H1 (cell line): ENCODE measurements around the gene ENPP1. TPM values are rescaled to one million over a fixed set of nuclear protein-coding genes. Genes with fewer than 3 reads are reported as not detected.

Source experiments
- CTCF ChIA-PET: fragments of 300-600 bp; sonication (Branson Sonifier 250); formaldehyde crosslinking; loops from one replicate; lab custom pipeline; 2021; ENCODE audit not compliant: partially characterized antibody; lab: Charles Lee
- POLR2A ChIA-PET: fragments of 300-600 bp; sonication (Branson Sonifier 250); formaldehyde crosslinking; loops from one replicate; lab custom pipeline; 2021; ENCODE audit warnings: inconsistent platforms; ENCODE audit not compliant: partially characterized antibody; lab: Charles Lee
- DNase-seq, 2 experiments: peaks; one replicate each; pipeline versions ENCODE4 v3.0.0 to v3.0.0-alpha.2; 2010 to 2022; ENCODE audit warnings: low spot score in 2 of 2, low read depth in 1 of 2, mixed read lengths in 1 of 2
- FAIRE-seq: peaks from 2 replicates; lab custom pipeline; 2011; peaks lifted over from hg19 to GRCh38; lab: Jason Lieb, UNC
- H2AFZ ChIP-seq: 2 replicates; pipeline ENCODE4 v1.8.1; 2012; ENCODE audit warnings: low read length, inconsistent platforms
- H2AK5ac ChIP-seq: 2 replicates; pipeline ENCODE4 v1.6.1; 2013; ENCODE audit warnings: low read depth, low read length
- H2BK120ac ChIP-seq: replicated peaks from 2 replicates; pipeline ENCODE3; 2013; ENCODE audit warnings: low read depth, low read length, inconsistent platforms
- H2BK12ac ChIP-seq: 2 replicates; pipeline ENCODE4 v1.6.1; 2013; ENCODE audit warnings: low read depth, low read length
- H2BK15ac ChIP-seq: 2 replicates; pipeline ENCODE4 v1.6.1; 2013; ENCODE audit warnings: low read length
- H2BK20ac ChIP-seq: 2 replicates; pipeline ENCODE4 v1.6.1; 2013; ENCODE audit warnings: low read length
- H2BK5ac ChIP-seq: 2 replicates; pipeline ENCODE4 v1.6.1; 2013; ENCODE audit warnings: low read depth, low read length
- H3K14ac ChIP-seq: 2 replicates; pipeline ENCODE4 v1.6.1; 2013; ENCODE audit warnings: inconsistent platforms; ENCODE audit not compliant: insufficient read length
- H3K18ac ChIP-seq: 2 replicates; pipeline ENCODE4 v1.6.1; 2013; ENCODE audit warnings: low read length; ENCODE audit errors: extremely low read depth
- H3K23ac ChIP-seq: 2 replicates; pipeline ENCODE4 v1.6.1; 2013; ENCODE audit warnings: inconsistent platforms; ENCODE audit not compliant: insufficient read length
- H3K23me2 ChIP-seq: 2 replicates; pipeline ENCODE4 v1.6.1; 2013; ENCODE audit warnings: low read depth, low read length
- H3K27ac ChIP-seq: 2 replicates; pipeline ENCODE4 v1.6.1; 2011; ENCODE audit warnings: low read depth, low read length, inconsistent platforms
- H3K27me3 ChIP-seq, 4 experiments: replicated peaks in 1 of 4; 1 replicate in 1 of 4; 2 replicates in 3 of 4; pipeline versions ENCODE4 v1.6.1 to v1.8.1; 2011 to 2013; ENCODE audit warnings: low read length in 3 of 4, mild to moderate bottlenecking in 3 of 4, inconsistent platforms in 2 of 4, mixed read lengths in 2 of 4, moderate library complexity in 1 of 4; ENCODE audit not compliant: control insufficient read depth in 3 of 4, insufficient read depth in 3 of 4; ENCODE audit errors: extremely low read depth in 1 of 4
- H3K36me3 ChIP-seq, 4 experiments: 2 replicates each; pipeline versions ENCODE4 v1.6.1 to v1.8.1; 2011 to 2013; ENCODE audit warnings: mild to moderate bottlenecking in 4 of 4, low read length in 3 of 4, moderate library complexity in 2 of 4, control low read depth in 1 of 4, inconsistent platforms in 1 of 4; ENCODE audit not compliant: insufficient read depth in 4 of 4, control insufficient read depth in 2 of 4
- H3K4ac ChIP-seq: replicated peaks from 2 replicates; pipeline ENCODE3; 2013; ENCODE audit warnings: low read length, low read depth, mixed read lengths, inconsistent platforms; ENCODE audit not compliant: insufficient read length
- H3K4me1 ChIP-seq, 4 experiments: replicated peaks in 1 of 4; 1 replicate in 1 of 4; 2 replicates in 3 of 4; pipeline versions ENCODE4 v1.6.1 to v1.8.1; 2011 to 2013; ENCODE audit warnings: low read length in 3 of 4, inconsistent platforms in 2 of 4, mixed read lengths in 1 of 4; ENCODE audit not compliant: insufficient read depth in 4 of 4, control insufficient read depth in 3 of 4
- H3K4me2 ChIP-seq, 2 experiments: 2 replicates each; pipeline versions ENCODE4 v1.6.1 to v1.8.1; 2011 to 2013; ENCODE audit warnings: low read depth in 2 of 2, low read length in 2 of 2, control low read depth in 1 of 2, inconsistent platforms in 1 of 2, mild to moderate bottlenecking in 1 of 2; ENCODE audit not compliant: insufficient read depth in 1 of 2
- H3K4me3 ChIP-seq, 4 experiments: fragments of 200-600, 300-600 bp in 1 of 4; sonication (generic), shearing (Covaris generic), sonication (Bioruptor Twin) in 1 of 4; 2 replicates each; pipeline versions ENCODE4 v1.5.1 to v1.8.1; 2011 to 2016; ENCODE audit warnings: low read length in 4 of 4, low read depth in 3 of 4, control low read depth in 2 of 4, inconsistent platforms in 2 of 4, mild to moderate bottlenecking in 2 of 4, mixed read lengths in 1 of 4, moderate library complexity in 1 of 4; ENCODE audit not compliant: insufficient read depth in 2 of 4; ENCODE audit errors: extremely low read depth in 1 of 4
- H3K56ac ChIP-seq: replicated peaks from 2 replicates; pipeline ENCODE3; 2013; ENCODE audit warnings: low read depth, mild to moderate bottlenecking, mixed read lengths, low read length, inconsistent platforms; ENCODE audit not compliant: insufficient read length
- H3K79me1 ChIP-seq: 2 replicates; pipeline ENCODE4 v1.6.1; 2013; ENCODE audit warnings: low read depth, low read length, control low read depth
- H3K79me2 ChIP-seq, 2 experiments: 2 replicates each; pipeline versions ENCODE4 v1.6.1 to v1.8.1; 2012 to 2013; ENCODE audit warnings: low read length in 2 of 2, mild to moderate bottlenecking in 2 of 2, inconsistent platforms in 1 of 2; ENCODE audit not compliant: insufficient read depth in 2 of 2, control insufficient read depth in 1 of 2
- H3K9ac ChIP-seq, 4 experiments: replicated peaks in 1 of 4; 1 replicate in 1 of 4; 2 replicates in 3 of 4; pipeline versions ENCODE4 v1.6.1 to v1.8.1; 2011 to 2013; ENCODE audit warnings: low read depth in 3 of 4, low read length in 3 of 4, control low read depth in 2 of 4, mild to moderate bottlenecking in 2 of 4, moderate library complexity in 2 of 4, inconsistent platforms in 1 of 4; ENCODE audit errors: extremely low read depth in 1 of 4
- H3K9me3 ChIP-seq, 2 experiments: 2 replicates each; pipeline versions ENCODE4 v1.6.1 to v1.8.1; 2012 to 2013; ENCODE audit warnings: mild to moderate bottlenecking in 2 of 2, moderate library complexity in 2 of 2, control low read depth in 1 of 2, inconsistent platforms in 1 of 2, low read depth in 1 of 2, low read length in 1 of 2, mixed read lengths in 1 of 2; ENCODE audit not compliant: insufficient read depth in 2 of 2
- H4K20me1 ChIP-seq, 2 experiments: replicated peaks in 1 of 2; 2 replicates each; pipeline versions ENCODE3 to v1.8.1; 2011 to 2013; ENCODE audit warnings: inconsistent platforms in 2 of 2, low read length in 2 of 2, mild to moderate bottlenecking in 1 of 2; ENCODE audit not compliant: insufficient read depth in 2 of 2, control insufficient read depth in 1 of 2
- H4K5ac ChIP-seq: 2 replicates; pipeline ENCODE4 v1.6.1; 2013; ENCODE audit warnings: low read length, low read depth, mixed read lengths, inconsistent platforms; ENCODE audit not compliant: insufficient read length
- H4K8ac ChIP-seq: 2 replicates; pipeline ENCODE4 v1.8.0; 2013; ENCODE audit warnings: mild to moderate bottlenecking, moderate library complexity, low read length, inconsistent platforms; ENCODE audit not compliant: insufficient read depth; ENCODE audit errors: extremely low read depth
- H4K91ac ChIP-seq: replicated peaks from 2 replicates; pipeline ENCODE3; 2013; ENCODE audit warnings: low read length, mixed read lengths, inconsistent platforms; ENCODE audit not compliant: insufficient read length
- ATF3 ChIP-seq: IDR thresholded peaks from 2 replicates; pipeline ENCODE4 v1.6.1; 2011; ENCODE audit warnings: low read depth, mild to moderate bottlenecking, low read length; ENCODE audit not compliant: insufficient read depth
- BCL11A ChIP-seq, 2 experiments: IDR thresholded peaks; one replicate each; pipeline ENCODE4 v1.6.1; 2011; ENCODE audit warnings: low read depth in 2 of 2, low read length in 2 of 2, mild to moderate bottlenecking in 2 of 2
- E2F6 ChIP-seq: IDR thresholded peaks from 2 replicates; pipeline ENCODE4 v1.6.1; 2012; ENCODE audit warnings: inconsistent platforms
- EZH2 ChIP-seq: fragments of 200-600 bp; sonication (generic); IDR thresholded peaks from 2 replicates; pipeline ENCODE4 v1.7.1; 2012; ENCODE audit warnings: low read depth, mild to moderate bottlenecking, moderate library complexity, low read length, inconsistent platforms; ENCODE audit not compliant: severe bottlenecking
- HDAC6 ChIP-seq: IDR thresholded peaks from one replicate; pipeline ENCODE4 v1.7.1; 2012; ENCODE audit warnings: low read depth, mild to moderate bottlenecking, inconsistent platforms, low read length, moderate library complexity
- JUN ChIP-seq: IDR thresholded peaks from 2 replicates; pipeline ENCODE4 v1.6.1; 2011; ENCODE audit warnings: low read depth, mild to moderate bottlenecking, improper control_type of control experiment, low read length
- NRF1 ChIP-seq: IDR thresholded peaks from 2 replicates; pipeline ENCODE4 v1.6.1; 2011; ENCODE audit warnings: mild to moderate bottlenecking, low read depth, low read length, improper control_type of control experiment
- RAD21 ChIP-seq, 2 experiments: IDR thresholded peaks in 1 of 2; conservative IDR thresholded peaks in 1 of 2; 2 replicates each; pipeline ENCODE4 v1.6.1; 2011; ENCODE audit warnings: low read depth in 2 of 2, low read length in 2 of 2, improper control_type of control experiment in 1 of 2, inconsistent platforms in 1 of 2, mild to moderate bottlenecking in 1 of 2, moderate library complexity in 1 of 2
- SIX5 ChIP-seq: IDR thresholded peaks from 2 replicates; pipeline ENCODE4 v1.6.1; 2011; ENCODE audit warnings: mild to moderate bottlenecking, low read depth, low read length
- SP2 ChIP-seq: IDR thresholded peaks from 2 replicates; pipeline ENCODE4 v1.6.1; 2012; ENCODE audit warnings: mild to moderate bottlenecking, low read length, inconsistent platforms
- SRF ChIP-seq: IDR thresholded peaks from 2 replicates; pipeline ENCODE4 v1.6.1; 2011; ENCODE audit warnings: mild to moderate bottlenecking, low read depth, low read length, moderate library complexity
- TAF7 ChIP-seq: optimal IDR thresholded peaks from 2 replicates; pipeline ENCODE3; 2011; ENCODE audit warnings: low read depth, mild to moderate bottlenecking, inconsistent platforms, low read length, moderate library complexity, borderline replicate concordance
- TCF12 ChIP-seq: IDR thresholded peaks from 2 replicates; pipeline ENCODE4 v1.6.1; 2011; ENCODE audit warnings: low read depth, mild to moderate bottlenecking, low read length
- WGBS, 2 experiments: shearing (Covaris generic) in 1 of 2; methylation state at CpG; one replicate each; pipeline versions ENCODE4 v1.1.6 to v1.1.7; 2013 to 2015; ENCODE audit warnings: low lambda C conversion rate in 2 of 2, mixed read lengths in 2 of 2, inconsistent platforms in 1 of 2, low coverage in 1 of 2, missing lambda C conversion rate in 1 of 2; ENCODE audit not compliant: insufficient replicate concordance in 2 of 2, insufficient coverage in 1 of 2, insufficient read length in 1 of 2; ENCODE audit errors: extremely low coverage in 1 of 2, missing lambda C conversion rate in 1 of 2; 5-methylcytosine and 5-hydroxymethylcytosine counted together
- polyA plus RNA-seq, 7 experiments: library from polyadenylated mRNA; depleted of rRNA in 3 of 7; stranded (reverse) in 5 of 7; unstranded in 2 of 7; fragments of >200 nt in 5 of 7; fragments of 200-250 nt in 2 of 7; gene quantifications; 1 replicate in 5 of 7; 2 replicates in 1 of 7; 4 replicates in 1 of 7; pipeline versions ENCODE4 v1.2.1 to v1.2.3, GENCODE V29; 2011 to 2013; ENCODE audit warnings: missing spikeins in 2 of 7, mixed read lengths in 2 of 7
- total RNA-seq: library from RNA; stranded (reverse); fragmentation: NEBNext Ultra II Directional; extraction: Animal tissue kit (Norgen Biotek cat#: 25700); gene quantifications from 2 replicates; pipeline ENCODE4 v1.2.1, GENCODE V29; 2021

ENPP1 gene
- total and polyA plus RNA-seq, 2 of the 8 experiments (the other 6 are each of a cell fraction or from before 2014, with no cell fraction given) = 10.1 to 39.1 TPM

- Histone ChIP-seq H3K27me3 (no peaks in the 10 kb centered on the region), H3K9me3 (no peaks in the 10 kb centered on the region), H2BK15ac (no peak overlapping the region), H3K23me2 (no peaks in the 10 kb centered on the region), H3K36me3 (peaks cover 0 to 7% (median 0%) of the 10 kb centered on the region in 4 experiments; a peak in 2 of 8 replicates), H4K91ac (no peak overlapping the region), H4K20me1 (no peaks in the 10 kb centered on the region), H3K79me1 (no peaks in the 10 kb centered on the region), H3K4ac (no peak overlapping the region), H2AK5ac (no peak overlapping the region), H2BK12ac (no peak overlapping the region), H2AFZ (no peak overlapping the region), H3K56ac (no peak overlapping the region), H4K5ac (no peak overlapping the region), H3K4me1 (no peaks in the 10 kb centered on the region), H3K27ac (no peak overlapping the region), H3K23ac (no peak overlapping the region), H3K14ac (no peak overlapping the region), H3K9ac (no peak overlapping the region), H2BK120ac (no peak overlapping the region), H2BK5ac (no peak overlapping the region), H4K8ac (no peak overlapping the region), H3K79me2 (no peaks in the 10 kb centered on the region), H3K4me3 (no peak overlapping the region), H2BK20ac (no peak overlapping the region), H3K4me2 (no peak overlapping the region), H3K18ac (no peak overlapping the region)
- 91% methylated on average over 3 of the region's 3 CpGs; no CpG with 5 or more reads in 1 of the 2 experiments for WGBS, 2 experiments
- FAIRE-seq = no peak
- DNase-seq = no peak
- CTCF ChIA-PET = interaction anchor here (1.5 kb wide), 1 partner anchor 174 kb away, joined by 4 read pairs; no protein-coding TSS in a partner anchor
- POLR2A ChIA-PET = interaction anchor here (1.0 kb wide), 1 partner anchor 10 kb away, joined by 3 read pairs; no protein-coding TSS in a partner anchor
- TF ChIP-seq SIX5 (no peak), TCF12 (no peak), JUN (no peak), E2F6 (no peak), EZH2 (no peak), ATF3 (no peak), BCL11A (IDR thresholded peaks at IDR 0.05; ENCODE audit: low read depth in 2 of 2, low read length in 2 of 2) (no peak), RAD21 (IDR thresholded peaks at IDR 0.05 in 1 of 2, conservative IDR thresholded peaks at IDR 0.05 in 1 of 2; ENCODE audit: low read depth in 2 of 2, low read length in 2 of 2) (no peak), SP2 (no peak), HDAC6 (no peak), TAF7 (no peak), NRF1 (no peak), SRF (no peak)
These were observed 61.0 kb downstream of the ENPP1 start for GRCh38 chr6:131868836-131869235.
